HepG2 (cell line): ENCODE measurements around the gene ANAPC2. TPM values are rescaled to one million over a fixed set of nuclear protein-coding genes. Genes with fewer than 3 reads are reported as not detected.

Source experiments
- ATAC-seq: fragments of 200-7000 bp; cut with Tn5 transposase; 3 replicates; pipeline ENCODE4 v1.9.1; 2020; ENCODE audit warnings: mild to moderate bottlenecking, moderate library complexity
- BruUV-seq: library from RNA; stranded (reverse); fragments of 400-500 nt; replicated peaks from 2 replicates; lab custom pipeline; 2021; lab: Mats Ljungman, UMichigan
- CTCF ChIA-PET: fragments of 300-600 bp; formaldehyde crosslinking; extraction: SDS; loops from one replicate; lab custom pipeline; 2021; ENCODE audit warnings: low total read pairs, inconsistent platforms, low intra/inter-chr PET ratio; lab: Yijun Ruan, JAX
- POLR2A ChIA-PET: fragments of 350-600 bp; sonication (Branson Sonifier 250); formaldehyde crosslinking; loops from one replicate; lab custom pipeline; 2020; ENCODE audit warnings: antibody characterized with exemption, inconsistent platforms; lab: Yijun Ruan, JAX
- DNase-seq: peaks from one replicate; pipeline ENCODE4 v3.0.0-alpha.2; 2015; ENCODE audit warnings: low spot score
- FAIRE-seq: peaks from 3 replicates; lab custom pipeline; 2011; peaks lifted over from hg19 to GRCh38; lab: Jason Lieb, UNC
- H2AFZ ChIP-seq: one replicate; pipeline ENCODE4 v1.6.1; 2011; ENCODE audit warnings: low read length, inconsistent platforms
- H3K27ac ChIP-seq: fragments of 300-600 bp; 3 replicates; pipeline ENCODE4 v1.8.0; 2011; ENCODE audit warnings: mixed run types, mild to moderate bottlenecking, mixed read lengths, low read length, inconsistent platforms; ENCODE audit not compliant: insufficient read depth; ENCODE audit errors: extremely low read length
- H3K27me3 ChIP-seq, 2 experiments: fragments of 200-600 bp in 1 of 2; 2 replicates in 1 of 2; 3 replicates in 1 of 2; pipeline versions ENCODE4 v1.6.0 to v1.8.0; 2011; ENCODE audit warnings: low read length in 2 of 2, mild to moderate bottlenecking in 2 of 2, moderate library complexity in 2 of 2, inconsistent platforms in 1 of 2; ENCODE audit not compliant: insufficient read depth in 2 of 2, control insufficient read depth in 1 of 2
- H3K36me3 ChIP-seq, 2 experiments: fragments of 200-600 bp in 1 of 2; replicated peaks in 1 of 2; 2 replicates in 1 of 2; 3 replicates in 1 of 2; pipeline versions ENCODE4 v1.5.1 to v1.8.0; 2011; ENCODE audit warnings: low read length in 2 of 2, inconsistent platforms in 1 of 2; ENCODE audit not compliant: insufficient read depth in 2 of 2, control insufficient read depth in 1 of 2
- H3K4me1 ChIP-seq: 2 replicates; pipeline ENCODE4 v1.5.1; 2012; ENCODE audit warnings: low read length, inconsistent platforms; ENCODE audit not compliant: insufficient read depth
- H3K4me2 ChIP-seq: 2 replicates; pipeline ENCODE4 v1.6.0; 2011; ENCODE audit warnings: low read depth, low read length, inconsistent platforms
- H3K4me3 ChIP-seq, 3 experiments: fragments of 200-600 bp in 1 of 3; sonication (generic), shearing (Covaris generic) in 1 of 3; replicated peaks in 1 of 3; 2 replicates each; pipeline ENCODE4 v1.5.1; 2011 to 2016; ENCODE audit warnings: low read length in 3 of 3, inconsistent platforms in 2 of 3, low read depth in 2 of 3, mild to moderate bottlenecking in 2 of 3, control low read depth in 1 of 3, mixed read lengths in 1 of 3; ENCODE audit not compliant: insufficient read depth in 1 of 3
- H3K79me2 ChIP-seq: one replicate; pipeline ENCODE4 v1.6.1; 2011; ENCODE audit warnings: low read length, inconsistent platforms; ENCODE audit not compliant: insufficient read depth
- H3K9ac ChIP-seq: 2 replicates; pipeline ENCODE4 v1.6.0; 2011; ENCODE audit warnings: mild to moderate bottlenecking, low read depth, low read length, inconsistent platforms; ENCODE audit not compliant: insufficient read depth
- H3K9me3 ChIP-seq: 2 replicates; pipeline ENCODE4 v1.5.1; 2012; ENCODE audit warnings: mild to moderate bottlenecking, low read length
- H4K20me1 ChIP-seq: 2 replicates; pipeline ENCODE4 v1.6.0; 2011; ENCODE audit warnings: inconsistent platforms, mild to moderate bottlenecking, low read length, moderate library complexity; ENCODE audit not compliant: insufficient read depth
- BORCS8-MEF2B ChIP-seq: sonication (generic); formaldehyde crosslinking; IDR thresholded peaks from 2 replicates; pipeline ENCODE4 v1.8.0; 2022; ENCODE audit warnings: mild to moderate bottlenecking, missing genetic modification reagents
- CBFB ChIP-seq: sonication (generic); formaldehyde crosslinking; IDR thresholded peaks from 2 replicates; pipeline ENCODE4 v1.4.0; 2020; ENCODE audit warnings: missing genetic modification reagents
- GZF1 ChIP-seq: sonication (generic); formaldehyde crosslinking; IDR thresholded peaks from 2 replicates; pipeline ENCODE4 v1.5.1; 2020; ENCODE audit warnings: mild to moderate bottlenecking, missing genetic modification reagents
- RNF219 ChIP-seq: sonication (generic); formaldehyde crosslinking; IDR thresholded peaks from 2 replicates; pipeline ENCODE4 v1.5.0; 2020; ENCODE audit warnings: mild to moderate bottlenecking, missing genetic modification reagents
- USF2 ChIP-seq, 2 experiments: sonication (generic) in 1 of 2; formaldehyde crosslinking in 1 of 2; IDR thresholded peaks; 2 replicates each; pipeline versions ENCODE4 v1.5.1 to v1.6.1; 2011 to 2020; ENCODE audit warnings: borderline replicate concordance in 1 of 2, low read depth in 1 of 2, low read length in 1 of 2, mild to moderate bottlenecking in 1 of 2, missing genetic modification reagents in 1 of 2, moderate library complexity in 1 of 2
- ZBTB4 ChIP-seq: sonication (generic); formaldehyde crosslinking; IDR thresholded peaks from 2 replicates; pipeline ENCODE4 v1.4.0; 2020; ENCODE audit warnings: missing genetic modification reagents, mild to moderate bottlenecking, borderline replicate concordance
- ZBTB44 ChIP-seq: sonication (generic); formaldehyde crosslinking; IDR thresholded peaks from 2 replicates; pipeline ENCODE4 v1.4.0; 2020; ENCODE audit warnings: missing genetic modification reagents
- ZFP37 ChIP-seq: sonication (generic); formaldehyde crosslinking; IDR thresholded peaks from 2 replicates; pipeline ENCODE4 v1.4.0; 2020; ENCODE audit warnings: missing genetic modification reagents, borderline replicate concordance
- ZNF10 ChIP-seq: sonication (generic); formaldehyde crosslinking; IDR thresholded peaks from 2 replicates; pipeline ENCODE4 v1.4.0; 2020; ENCODE audit warnings: mild to moderate bottlenecking, low read depth, missing genetic modification reagents, borderline replicate concordance
- ZNF251 ChIP-seq: sonication (generic); formaldehyde crosslinking; IDR thresholded peaks from 2 replicates; pipeline ENCODE4 v1.9.0; 2021; ENCODE audit warnings: mild to moderate bottlenecking, missing genetic modification reagents
- WGBS: methylation state at CpG from one replicate; pipeline ENCODE4 v1.1.6; 2017; ENCODE audit warnings: low lambda C conversion rate; 5-methylcytosine and 5-hydroxymethylcytosine counted together
- in situ Hi-C: cut with HindIII; loops from 2 replicates; pipeline ENCODE4 v1.10.0; 2017; ENCODE audit warnings: low pct_unique_long_range_greater_than_20kb; ENCODE audit not compliant: extremely low pct_ligation_motif_present
- intact Hi-C: fragments of 100-400 bp; cut with micrococcal nuclease; formaldehyde crosslinking; loops from one replicate; pipeline ENCODE4 v1.10.0; 2022; ENCODE audit not compliant: unreplicated experiment
- polyA plus RNA-seq, 8 experiments: library from polyadenylated mRNA; depleted of rRNA in 3 of 8; stranded (reverse) in 7 of 8; unstranded in 1 of 8; fragments of >200 nt; fragmentation: Illumina TruSeq in 4 of 8; extraction: Trizol in 4 of 8; gene quantifications; 2 replicates each; pipeline versions ENCODE4 v1.2.1 to v1.2.3, GENCODE V29; 2011 to 2016; ENCODE audit warnings: low read depth in 4 of 8, missing spikeins in 1 of 8, mixed read lengths in 1 of 8; ENCODE audit not compliant: insufficient read depth in 1 of 8
- total RNA-seq, 5 experiments: library from RNA; depleted of rRNA; stranded (reverse); fragments of >200 nt; fragmentation: Illumina TruSeq; extraction: Trizol; gene quantifications; 2 replicates each; pipeline ENCODE4 v1.2.3, GENCODE V29; 2016; ENCODE audit warnings: low read depth in 1 of 5

Gene ANAPC2
- total and polyA plus RNA-seq, 2 of the 13 experiments (the other 11 are each of a cell fraction or from before 2014, with no cell fraction given) = 12.3 to 15.4 TPM

GRCh38 chr9:137160054-137160425 is 28.3 kb downstream of the ANAPC2 start (continued):
- TF ChIP-seq RNF219 (CRISPR knock-in tag) (no peak), USF2 (IDR thresholded peaks at IDR 0.05; ENCODE audit: low read depth, low read length) (no peak), USF2 (CRISPR knock-in tag; IDR thresholded peaks at IDR 0.05; ENCODE audit: borderline replicate concordance) (no peak), ZNF251 (CRISPR knock-in tag) (no peak), ZNF10 (CRISPR knock-in tag) (no peak), ZFP37 (CRISPR knock-in tag) (no peak)

GRCh38 chr9:137159105-137160053 is 29.0 kb downstream of the ANAPC2 start:
- H3K27ac ChIP-seq = no peak overlapping the region
- DNase-seq = no peak
- H3K27me3 ChIP-seq = peaks cover 13 to 74% of the 10 kb centered on the region in 2 experiments; a peak in 4 of 5 replicates
- ChIA-PET CTCF (no interaction called here), POLR2A (no interaction called here)
- no peak overlapping the region for H3K9ac ChIP-seq
- ATAC-seq = no peak
- no peaks in the 10 kb centered on the region for H3K36me3 ChIP-seq
- H3K9me3 ChIP-seq = no peaks in the 10 kb centered on the region
- H3K79me2 ChIP-seq = no peaks in the 10 kb centered on the region
- intact Hi-C loops (no loop called here), in situ Hi-C loops (no loop called here)
- FAIRE-seq = no peak
- H3K4me2 ChIP-seq = no peak overlapping the region
- BruUV-seq = no TSS peak
- WGBS = 10% methylated on average over 14 of the region's 14 CpGs
- H3K4me3 ChIP-seq = no peak overlapping the region
- no peaks in the 10 kb centered on the region for H3K4me1 ChIP-seq
- no peak overlapping the region for H2AFZ ChIP-seq
- H4K20me1 ChIP-seq = no peaks in the 10 kb centered on the region
- TF ChIP-seq ZBTB44 (CRISPR knock-in tag) (no peak), ZBTB4 (CRISPR knock-in tag) (no peak), CBFB (no peak), BORCS8-MEF2B (no peak), GZF1 (CRISPR knock-in tag) (no peak)
